T-helper 9 cell (primary cell): ENCODE results near the gene GALNT5.

Experiments
- DNase-seq: peaks from one replicate; pipeline ENCODE4 v3.0.0-alpha.2; 2020

GALNT5 gene

GRCh38 chr2:157296958-157297357 is 39.5 kb downstream of the GALNT5 start:
- DNase-seq: no peak

GRCh38 chr2:157301307-157301706 is 43.8 kb downstream of the GALNT5 start:
- no peak for DNase-seq

GRCh38 chr2:157302492-157303099 is 45.1 kb downstream of the GALNT5 start:
- peak; percentile 4 for DNase-seq

- no peak for DNase-seq
Observed at GRCh38 chr2:157303612-157304011, 46.1 kb downstream of the GALNT5 start.

- DNase-seq: no peak
Observed at GRCh38 chr2:157304811-157305722, 47.6 kb downstream of the GALNT5 start.

GRCh38 chr2:157305723-157306110 is 48.2 kb downstream of the GALNT5 start:
- DNase-seq: no peak

GRCh38 chr2:157307021-157307420 is 49.5 kb downstream of the GALNT5 start:
- no peak for DNase-seq

GRCh38 chr2:157309878-157310277 is 52.4 kb downstream of the GALNT5 start:
- no peak for DNase-seq

GRCh38 chr2:157311706-157312105 is 54.2 kb downstream of the GALNT5 start:
- DNase-seq: no peak

- no peak for DNase-seq
Observed at GRCh38 chr2:157312866-157313486, 55.5 kb downstream of the GALNT5 start.

- no peak for DNase-seq
Observed at GRCh38 chr2:157315901-157316300, 58.4 kb downstream of the GALNT5 start.

GRCh38 chr2:157318884-157319283 is 61.4 kb downstream of the GALNT5 start:
- no peak for DNase-seq

- DNase-seq: no peak
Observed at GRCh38 chr2:157319795-157320194, 62.3 kb downstream of the GALNT5 start.

GRCh38 chr2:157320409-157320808 is 62.9 kb downstream of the GALNT5 start:
- DNase-seq: no peak

- DNase-seq: no peak
Observed at GRCh38 chr2:157321466-157321865, 64.0 kb downstream of the GALNT5 start.

GRCh38 chr2:157322432-157322831 is 64.9 kb downstream of the GALNT5 start:
- no peak for DNase-seq

GRCh38 chr2:157324331-157324843 is 66.9 kb downstream of the GALNT5 start:
- no peak for DNase-seq

- no peak for DNase-seq
Observed at GRCh38 chr2:157325786-157326185, 68.3 kb downstream of the GALNT5 start, which contains the start of gene ERMN. ERMN (minus strand) TSS chr2:157325824; CDS start chr2:157325642, 182 bp downstream.

- DNase-seq: no peak
Observed at GRCh38 chr2:157326698-157327097, 69.2 kb downstream of the GALNT5 start.

GRCh38 chr2:157327200-157327599 is 69.7 kb downstream of the GALNT5 start:
- DNase-seq: no peak

- DNase-seq: peak; percentile 88
Observed at GRCh38 chr2:157327621-157328500, 70.4 kb downstream of the GALNT5 start.

GRCh38 chr2:157329524-157329923 is 72.0 kb downstream of the GALNT5 start:
- DNase-seq: no peak
